MM.1S (cell line): ENCODE data around the gene CACNA2D1.

Source experiments
- EZH2 ChIP-seq: fragments of 300-600 bp; sonication (generic); optimal IDR thresholded peaks from 2 replicates; pipeline ENCODE3; 2017; ENCODE audit warnings: low read depth, mild to moderate bottlenecking, antibody characterized with exemption, low read length, mixed read lengths
- EZH2phosphoT487 ChIP-seq: fragments of 300-600 bp; sonication (generic); IDR thresholded peaks from 2 replicates; pipeline ENCODE4 v1.6.1; 2018; ENCODE audit warnings: antibody characterized with exemption, low read length
- TF ChIP-seq, protein P1 (sequence below): fragments of 300-600 bp; sonication (generic); IDR thresholded peaks from 2 replicates; pipeline ENCODE4 v1.5.1; 2016; ENCODE audit warnings: antibody characterized with exemption, low read length, mixed read lengths

DNA sequence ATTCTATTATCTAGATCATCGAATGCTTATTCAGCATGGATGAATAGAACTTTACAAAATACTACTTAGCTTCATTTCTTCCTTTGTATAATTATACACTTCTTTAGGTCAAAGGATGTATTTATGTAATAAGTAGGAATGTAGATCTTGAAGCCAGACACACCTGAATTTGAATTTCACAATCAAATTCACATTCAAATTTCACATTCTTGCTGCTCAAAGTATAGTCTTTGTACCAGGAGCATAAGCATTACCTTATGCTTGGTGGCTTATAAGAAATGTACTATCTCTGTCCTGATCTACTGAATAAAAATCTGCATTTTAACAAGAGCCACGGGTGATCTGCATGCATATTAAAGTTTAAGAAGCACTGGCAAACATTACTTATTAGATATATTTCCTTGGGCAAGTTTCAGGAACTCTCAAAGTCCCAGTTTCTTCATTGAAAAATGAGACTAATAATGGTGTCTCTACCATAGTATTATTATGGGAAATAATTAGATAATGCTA is 112.8 kb downstream of the CACNA2D1 start:
- TF ChIP-seq, protein P1, sequence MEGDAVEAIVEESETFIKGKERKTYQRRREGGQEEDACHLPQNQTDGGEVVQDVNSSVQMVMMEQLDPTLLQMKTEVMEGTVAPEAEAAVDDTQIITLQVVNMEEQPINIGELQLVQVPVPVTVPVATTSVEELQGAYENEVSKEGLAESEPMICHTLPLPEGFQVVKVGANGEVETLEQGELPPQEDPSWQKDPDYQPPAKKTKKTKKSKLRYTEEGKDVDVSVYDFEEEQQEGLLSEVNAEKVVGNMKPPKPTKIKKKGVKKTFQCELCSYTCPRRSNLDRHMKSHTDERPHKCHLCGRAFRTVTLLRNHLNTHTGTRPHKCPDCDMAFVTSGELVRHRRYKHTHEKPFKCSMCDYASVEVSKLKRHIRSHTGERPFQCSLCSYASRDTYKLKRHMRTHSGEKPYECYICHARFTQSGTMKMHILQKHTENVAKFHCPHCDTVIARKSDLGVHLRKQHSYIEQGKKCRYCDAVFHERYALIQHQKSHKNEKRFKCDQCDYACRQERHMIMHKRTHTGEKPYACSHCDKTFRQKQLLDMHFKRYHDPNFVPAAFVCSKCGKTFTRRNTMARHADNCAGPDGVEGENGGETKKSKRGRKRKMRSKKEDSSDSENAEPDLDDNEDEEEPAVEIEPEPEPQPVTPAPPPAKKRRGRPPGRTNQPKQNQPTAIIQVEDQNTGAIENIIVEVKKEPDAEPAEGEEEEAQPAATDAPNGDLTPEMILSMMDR, result no peak
- no peak for TF ChIP-seq EZH2
- TF ChIP-seq EZH2phosphoT487, result no peak
